Right hindlimb (tissue), 1 donor: ENCODE data around the gene GLYATL1.
"Not testable (repeated sequence)": the region's sequence is repeated elsewhere in the genome, so short reads cannot be mapped to it uniquely, and the experiment has no call there.

Source experiments
- DNase-seq: peaks from one replicate; pipeline ENCODE4 v3.0.0-alpha.2; 2018

The GLYATL1 gene

GRCh38 chr11:59000003-59000402 is 60.7 kb downstream of the GLYATL1 start:
- DNase-seq: no peak

- DNase-seq: not testable (repeated sequence)
Observed at GRCh38 chr11:59002006-59002405, 62.7 kb downstream of the GLYATL1 start.
